Measurements from ENCODE around the gene COPS8.

COPS8 gene

GRCh38 chr2:237130562-237131421, 45.1 kb downstream of the COPS8 start:
- no peak for DNase-seq

GRCh38 chr2:237131749-237132533, 46.3 kb downstream of the COPS8 start:
- DNase-seq, result no peak

- no peak for DNase-seq
Observed at GRCh38 chr2:237132799-237133198, 47.1 kb downstream of the COPS8 start.

DNA sequence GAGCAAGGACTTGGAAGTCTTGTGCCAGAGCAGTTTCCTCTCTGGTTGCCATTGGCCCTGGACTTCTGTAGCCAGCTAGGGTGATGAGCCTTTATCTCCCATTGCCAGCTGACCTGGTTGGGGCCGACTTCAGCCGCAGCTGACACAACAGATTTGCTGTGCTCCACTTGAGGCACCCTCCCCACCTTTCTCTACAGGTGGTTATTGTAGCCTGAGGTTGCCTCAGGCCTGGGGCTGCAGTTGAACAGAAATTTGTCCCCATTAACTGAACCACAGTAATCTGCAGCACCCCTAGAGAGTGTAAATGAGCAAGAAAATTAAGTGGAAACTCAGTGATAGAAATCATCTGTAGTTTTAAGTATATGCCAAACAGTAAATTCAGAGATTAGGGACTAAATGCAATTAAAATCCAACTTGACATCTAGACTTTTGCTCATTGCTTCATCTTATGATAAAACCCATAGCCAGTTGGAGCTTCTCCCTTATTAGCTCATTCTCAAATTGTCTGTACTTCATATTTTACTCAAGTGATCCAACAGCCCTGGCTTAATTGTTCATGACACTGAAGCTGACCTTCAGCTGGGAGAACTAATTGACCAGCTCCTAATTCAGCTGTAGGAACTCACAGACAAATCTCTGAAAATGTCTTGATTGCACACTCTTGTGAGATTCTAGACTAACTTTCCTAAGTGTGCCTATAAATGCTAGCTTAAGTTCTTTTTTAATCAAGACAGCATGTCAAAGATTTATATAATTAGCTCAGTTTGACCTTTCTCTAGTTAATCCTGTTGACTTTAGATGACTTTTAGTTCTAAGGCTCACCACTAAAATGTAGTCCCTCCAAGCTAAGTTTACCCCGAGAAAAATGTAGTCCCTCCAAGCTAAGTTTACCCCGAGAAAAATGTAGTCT, 48.9 kb downstream of the COPS8 start:
- DNase-seq, result no peak

DNA sequence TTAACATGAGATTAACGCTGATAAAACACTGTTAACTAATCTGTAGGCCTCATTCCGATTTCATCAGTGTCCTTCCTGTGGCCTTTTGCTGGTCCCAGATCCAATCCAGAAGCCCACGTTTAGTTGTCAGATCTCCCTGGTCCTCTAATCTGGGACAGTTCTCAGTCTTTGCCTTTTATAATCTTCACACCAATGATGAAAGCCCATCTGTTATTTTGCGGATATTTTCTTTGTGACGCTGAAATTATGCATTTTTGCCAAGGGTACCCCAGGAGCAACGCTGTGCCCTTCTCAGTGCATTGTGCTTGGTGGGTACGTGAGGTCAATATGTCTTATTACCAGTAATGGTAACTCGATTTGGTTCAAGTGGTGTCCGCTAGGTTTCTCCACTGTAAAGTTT, 51.1 kb downstream of the COPS8 start:
- DNase-seq, result no peak

DNA sequence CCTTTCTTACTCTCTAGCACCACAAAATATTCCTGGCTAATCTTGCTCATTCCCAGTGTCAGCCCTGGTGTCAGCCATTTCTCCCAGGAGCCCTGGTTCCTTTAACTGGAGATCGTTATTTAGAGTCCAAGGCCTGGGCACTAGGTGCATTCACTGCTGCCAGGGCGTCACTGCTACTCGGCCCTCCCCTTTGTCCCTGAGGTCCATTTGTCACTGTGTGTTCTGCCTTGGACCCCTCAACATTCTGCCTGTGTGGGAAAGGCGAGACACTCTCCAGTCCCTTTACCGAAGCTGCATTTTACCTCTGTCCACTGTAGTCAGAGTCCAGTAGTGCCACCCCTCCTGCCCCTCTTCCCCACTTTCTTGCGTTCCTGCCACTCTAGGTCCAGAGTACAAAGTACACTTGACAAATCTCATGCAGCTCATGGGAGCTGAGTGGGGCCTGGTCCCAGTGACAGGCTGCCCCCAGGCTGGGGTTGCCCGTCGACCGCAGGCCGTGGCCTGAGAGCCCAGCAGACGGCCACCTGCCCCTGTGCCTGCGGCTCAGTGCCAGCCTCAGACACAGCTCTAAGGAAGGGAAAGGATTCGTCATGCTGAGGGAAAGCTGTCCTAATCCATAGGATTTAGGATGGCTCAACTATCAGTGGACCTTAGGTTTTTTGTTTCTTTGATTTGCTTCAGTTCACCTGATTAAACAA, 52.1 kb downstream of the COPS8 start:
- DNase-seq, result no peak

DNA sequence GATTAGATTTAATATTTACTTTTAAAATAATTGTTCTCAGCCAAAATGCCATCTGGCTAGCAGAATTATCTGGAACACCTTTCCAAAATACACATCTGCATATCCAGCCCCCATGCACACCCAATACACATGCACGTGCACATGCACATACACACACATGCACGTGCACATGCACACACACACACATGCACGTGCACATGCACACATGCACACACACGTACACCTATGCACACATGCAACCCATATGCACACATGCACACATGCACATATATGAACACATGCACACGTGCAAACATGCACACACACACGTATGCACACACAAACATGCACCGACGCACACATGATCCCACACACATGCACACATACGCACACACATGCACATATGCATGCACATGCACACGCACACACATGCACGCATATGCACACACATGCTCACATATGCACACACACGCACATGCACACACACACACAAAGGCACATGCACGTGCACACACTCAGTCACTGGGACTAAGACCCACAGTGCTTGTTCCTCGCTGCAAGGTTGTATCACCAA, 53.5 kb downstream of the COPS8 start:
- no peak for DNase-seq

DNA sequence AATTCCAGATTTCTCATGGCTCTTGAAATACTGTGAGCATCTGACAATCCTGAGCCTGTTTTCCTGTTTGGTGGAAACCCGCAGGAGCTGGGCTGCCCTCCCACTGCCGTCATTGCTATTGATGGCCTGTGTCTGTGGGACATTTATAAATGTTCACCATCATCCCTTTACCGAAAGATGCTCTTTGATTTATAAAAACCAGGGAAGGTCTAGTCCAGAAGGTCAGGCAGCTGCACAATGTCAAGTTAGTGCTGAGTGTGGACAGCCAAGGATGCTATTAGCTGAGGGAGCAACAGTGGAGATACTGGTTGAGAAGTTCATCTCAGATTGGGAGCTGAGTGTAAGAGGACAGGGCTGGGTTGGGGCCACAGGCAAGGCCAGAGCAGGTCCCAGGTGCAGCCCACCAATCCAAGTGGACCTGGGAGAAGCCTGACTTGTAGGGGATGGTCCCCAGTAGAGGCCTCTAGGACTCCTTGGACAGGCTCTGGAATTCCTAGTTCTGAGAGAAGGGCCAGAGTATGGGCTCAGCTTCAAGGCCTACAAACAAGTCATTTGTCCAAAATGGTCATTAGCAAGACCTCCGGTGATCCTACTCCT, 55.1 kb downstream of the COPS8 start:
- DNase-seq, result no peak

- no peak for DNase-seq
Observed at GRCh38 chr2:237141571-237142051, 55.9 kb downstream of the COPS8 start.

- DNase-seq, result no peak
Observed at GRCh38 chr2:237143118-237143517, 57.4 kb downstream of the COPS8 start.

DNA sequence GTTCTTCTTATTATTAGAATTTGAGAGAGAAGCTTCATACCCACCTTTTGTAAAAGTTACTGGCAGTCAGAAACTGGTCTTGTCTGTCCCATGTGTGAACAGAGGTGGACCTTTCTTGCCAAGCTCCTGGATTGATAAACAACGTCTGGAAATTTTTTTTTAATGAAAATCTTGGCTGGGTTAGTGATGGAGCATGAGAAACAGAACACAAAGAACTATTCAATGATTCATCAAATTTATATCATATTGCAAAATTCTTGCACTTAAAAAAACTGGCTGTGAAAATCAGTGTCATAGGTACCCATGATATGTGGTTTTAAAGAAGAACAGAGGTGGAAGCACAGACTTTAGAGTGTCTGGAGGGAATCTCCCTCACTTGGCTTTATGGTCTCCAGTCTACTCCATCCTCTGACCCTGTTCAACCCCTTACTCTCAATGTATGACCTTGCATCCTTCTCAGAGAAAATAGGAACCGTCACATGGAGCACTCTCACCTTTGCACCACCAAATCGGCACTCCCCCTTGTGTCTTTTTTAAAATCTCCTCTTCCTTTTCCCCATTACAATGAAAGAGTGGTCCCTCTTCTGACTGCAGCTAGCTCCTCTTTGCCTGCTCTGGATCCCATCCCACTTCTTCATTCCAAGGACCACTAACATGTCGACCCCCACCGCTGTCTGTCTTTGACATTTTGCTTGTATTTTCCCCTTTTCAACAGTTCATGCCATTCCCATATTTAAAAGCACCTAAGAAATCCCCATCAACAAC, 58.2 kb downstream of the COPS8 start:
- DNase-seq, result no peak

GRCh38 chr2:237144516-237144915, 58.8 kb downstream of the COPS8 start:
- no peak for DNase-seq

GRCh38 chr2:237147317-237147716, 61.6 kb downstream of the COPS8 start:
- DNase-seq, result no peak

DNA sequence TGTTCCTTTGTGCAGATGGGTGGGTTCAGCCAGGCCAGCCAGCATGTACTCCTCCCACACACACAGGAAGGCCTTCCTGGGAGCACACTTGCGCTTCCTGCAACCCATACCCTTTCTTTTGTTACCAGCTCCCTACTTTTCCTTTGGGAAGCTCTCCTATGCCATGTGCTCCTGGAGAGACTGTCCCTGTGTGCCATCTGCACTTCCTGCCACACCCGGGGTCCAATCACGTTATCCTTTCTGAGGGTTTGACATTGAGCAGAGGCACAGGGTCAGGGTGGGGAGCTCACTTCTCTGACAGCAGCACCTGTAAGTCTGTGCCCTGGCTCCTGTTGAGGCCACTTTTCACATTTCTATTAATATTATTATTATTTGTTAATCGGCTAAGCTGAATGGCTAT, 62.9 kb downstream of the COPS8 start:
- no peak for DNase-seq

DNA sequence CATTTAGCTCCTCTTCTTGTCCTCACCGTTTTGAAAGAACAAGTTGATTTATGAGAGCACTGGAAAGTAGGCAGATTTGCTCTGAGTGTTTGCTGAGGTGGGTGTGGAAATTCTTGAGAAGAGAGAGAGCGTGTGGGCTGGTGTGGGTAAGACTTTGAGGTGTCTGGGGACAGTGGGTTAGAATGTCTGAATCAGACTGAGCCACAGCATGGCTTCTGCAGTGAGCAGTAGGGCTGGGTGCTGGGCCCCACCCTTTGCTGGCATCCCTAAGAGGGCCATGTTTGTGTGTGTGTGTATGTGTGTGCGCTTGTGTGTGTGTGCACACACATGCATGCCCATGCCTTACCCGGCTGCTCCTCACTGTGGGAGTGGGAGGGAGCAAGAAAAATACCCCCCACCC, 63.7 kb downstream of the COPS8 start:
- no peak for DNase-seq

All from right kidney (tissue), 1 donor.